Panc1 (cell line): ENCODE measurements around the gene PHLDB2. TPM values are rescaled to one million over a fixed set of nuclear protein-coding genes. Genes with fewer than 3 reads are reported as not detected.

Source experiments
- ATAC-seq: fragments of 200-7000 bp; cut with Tn5 transposase; 2 replicates; pipeline ENCODE4 v1.9.1; 2020; ENCODE audit warnings: mild to moderate bottlenecking, moderate library complexity
- BruUV-seq: library from RNA; stranded (reverse); fragments of 400-500 nt; replicated peaks from 2 replicates; lab custom pipeline; 2021; lab: Mats Ljungman, UMichigan
- CTCF ChIA-PET: fragments of 300-600 bp; sonication (Branson Sonifier 250); formaldehyde crosslinking; loops from one replicate; lab custom pipeline; 2022; ENCODE audit warnings: antibody characterized with exemption; lab: Charles Lee
- POLR2A ChIA-PET: fragments of 300-600 bp; sonication (Branson Sonifier 250); formaldehyde crosslinking; loops from one replicate; lab custom pipeline; 2022; ENCODE audit warnings: antibody characterized with exemption; lab: Charles Lee
- DNase-seq: peaks from one replicate; pipeline ENCODE4 v3.0.0-alpha.2; 2010; ENCODE audit warnings: low read depth, low spot score
- H3K27ac ChIP-seq: 2 replicates; pipeline ENCODE4 v1.5.1; 2011; ENCODE audit warnings: mild to moderate bottlenecking, low read length, inconsistent platforms
- H3K27me3 ChIP-seq: fragments of 200-500 bp; sonication (Bioruptor generic); 2 replicates; pipeline ENCODE4 v1.6.0; 2014; ENCODE audit warnings: low read length, inconsistent platforms; ENCODE audit not compliant: control insufficient read depth, insufficient read depth
- H3K36me3 ChIP-seq: fragments of 200-500 bp; sonication (Bioruptor generic); 2 replicates; pipeline ENCODE4 v1.5.1; 2014; ENCODE audit warnings: inconsistent platforms, mild to moderate bottlenecking, low read length, moderate library complexity; ENCODE audit not compliant: control insufficient read depth, insufficient read depth
- H3K4me1 ChIP-seq: 2 replicates; pipeline ENCODE4 v1.5.1; 2011; ENCODE audit warnings: inconsistent platforms, mild to moderate bottlenecking, low read length, moderate library complexity; ENCODE audit not compliant: control insufficient read depth, insufficient read depth
- H3K4me3 ChIP-seq, 2 experiments: 2 replicates each; pipeline ENCODE4 v1.5.1; 2011 to 2012; ENCODE audit warnings: low read depth in 2 of 2, low read length in 2 of 2, mild to moderate bottlenecking in 2 of 2, inconsistent platforms in 1 of 2, moderate library complexity in 1 of 2
- H3K9me3 ChIP-seq: fragments of 200-500 bp; sonication (Bioruptor generic); 2 replicates; pipeline ENCODE4 v1.5.1; 2014; ENCODE audit warnings: low read depth, mild to moderate bottlenecking, inconsistent platforms, low read length, moderate library complexity; ENCODE audit not compliant: control insufficient read depth, insufficient read depth
- CTCF ChIP-seq: fragments of 450-650 bp; IDR thresholded peaks from 2 replicates; pipeline ENCODE4 v1.5.1; 2017; ENCODE audit warnings: mild to moderate bottlenecking
- POLR2AphosphoS5 ChIP-seq: IDR thresholded peaks from 2 replicates; pipeline ENCODE4 v1.6.1; 2012; ENCODE audit warnings: mild to moderate bottlenecking, low read depth, low read length, moderate library complexity
- REST ChIP-seq, 2 experiments: IDR thresholded peaks; 2 replicates each; pipeline ENCODE4 v1.6.1; 2011 to 2012; ENCODE audit warnings: low read depth in 2 of 2, control low read depth in 1 of 2, low read length in 1 of 2, mild to moderate bottlenecking in 1 of 2, moderate library complexity in 1 of 2; ENCODE audit not compliant: insufficient read depth in 1 of 2
- SIN3A ChIP-seq: IDR thresholded peaks from 2 replicates; pipeline ENCODE4 v1.6.1; 2012; ENCODE audit warnings: low read depth, mild to moderate bottlenecking, low read length, moderate library complexity, borderline replicate concordance; ENCODE audit not compliant: insufficient read depth
- TCF7L2 ChIP-seq: IDR thresholded peaks from 2 replicates; pipeline ENCODE4 v1.6.1; 2011; ENCODE audit warnings: mild to moderate bottlenecking, low read depth, low read length, inconsistent platforms
- in situ Hi-C: cut with HindIII; loops from 2 replicates; pipeline ENCODE4 v1.10.0; 2016; ENCODE audit warnings: low sequenced_read_pairs, low pct_unique_long_range_greater_than_20kb
- intact Hi-C: fragments of 100-400 bp; cut with micrococcal nuclease; formaldehyde crosslinking; loops from one replicate; pipeline ENCODE4 v1.10.0; 2022; ENCODE audit not compliant: unreplicated experiment
- total RNA-seq: library from RNA; stranded (reverse); gene quantifications from one replicate; pipeline ENCODE4 v1.2.1, GENCODE V29; 2021; ENCODE audit not compliant: unreplicated experiment

PHLDB2 gene
- total RNA-seq, 1 experiment from 2014 or later, result 11.3 TPM

- Histone ChIP-seq H3K27ac (no peak overlapping the region), H3K4me1 (no peaks in the 10 kb centered on the region; the same call in 1 of the 2 replicates), H3K9me3 (no peaks in the 10 kb centered on the region), H3K27me3 (no peaks in the 10 kb centered on the region), H3K4me3 (no peak overlapping the region), H3K36me3 (no peaks in the 10 kb centered on the region)
- CTCF ChIA-PET, result no interaction called here
- ATAC-seq (peak; percentile 86; the same call in 1 of the 2 replicates), DNase-seq (no peak)
- POLR2A ChIA-PET, result no interaction called here
- in situ Hi-C loops, result no loop called here
- TF ChIP-seq POLR2AphosphoS5, result no peak
- TF ChIP-seq CTCF, result no peak
- no peak for TF ChIP-seq SIN3A
- no peak for TF ChIP-seq REST (IDR thresholded peaks at IDR 0.05; ENCODE audit: insufficient read depth in 1 of 2, low read depth in 2 of 2, low read length in 1 of 2)
- TF ChIP-seq TCF7L2, result no peak
- no TSS peak for BruUV-seq
- intact Hi-C loops, result no loop called here
These were observed 58.2 kb downstream of the PHLDB2 start for GRCh38 chr3:111917300-111917699.

- no peak for DNase-seq
- no peaks in the 10 kb centered on the region; the same call in 1 of the 2 replicates for H3K4me1 ChIP-seq
- ChIA-PET POLR2A (no interaction called here), CTCF (no interaction called here)
- no TSS peak for BruUV-seq
- no peaks in the 10 kb centered on the region for H3K36me3 ChIP-seq
- H3K4me3 ChIP-seq, result no peak overlapping the region
- no peaks in the 10 kb centered on the region for H3K27me3 ChIP-seq
- in situ Hi-C loops (no loop called here), intact Hi-C loops (no loop called here)
- H3K9me3 ChIP-seq, result no peaks in the 10 kb centered on the region
- H3K27ac ChIP-seq, result no peak overlapping the region
- no peak for TF ChIP-seq CTCF
- no peak for ATAC-seq
These were observed 60.5 kb downstream of the PHLDB2 start for GRCh38 chr3:111919370-111920065.
